ENCODE results near the gene MYH9.
"Not testable (repeated sequence)": the region's sequence is repeated elsewhere in the genome, so short reads cannot be mapped to it uniquely, and the experiment has no call there.

The MYH9 gene

GRCh38 chr22:36267058-36267457 is 120.7 kb downstream of the MYH9 start:
- DNase-seq (ENCODE audit: low read depth): no peak

DNA sequence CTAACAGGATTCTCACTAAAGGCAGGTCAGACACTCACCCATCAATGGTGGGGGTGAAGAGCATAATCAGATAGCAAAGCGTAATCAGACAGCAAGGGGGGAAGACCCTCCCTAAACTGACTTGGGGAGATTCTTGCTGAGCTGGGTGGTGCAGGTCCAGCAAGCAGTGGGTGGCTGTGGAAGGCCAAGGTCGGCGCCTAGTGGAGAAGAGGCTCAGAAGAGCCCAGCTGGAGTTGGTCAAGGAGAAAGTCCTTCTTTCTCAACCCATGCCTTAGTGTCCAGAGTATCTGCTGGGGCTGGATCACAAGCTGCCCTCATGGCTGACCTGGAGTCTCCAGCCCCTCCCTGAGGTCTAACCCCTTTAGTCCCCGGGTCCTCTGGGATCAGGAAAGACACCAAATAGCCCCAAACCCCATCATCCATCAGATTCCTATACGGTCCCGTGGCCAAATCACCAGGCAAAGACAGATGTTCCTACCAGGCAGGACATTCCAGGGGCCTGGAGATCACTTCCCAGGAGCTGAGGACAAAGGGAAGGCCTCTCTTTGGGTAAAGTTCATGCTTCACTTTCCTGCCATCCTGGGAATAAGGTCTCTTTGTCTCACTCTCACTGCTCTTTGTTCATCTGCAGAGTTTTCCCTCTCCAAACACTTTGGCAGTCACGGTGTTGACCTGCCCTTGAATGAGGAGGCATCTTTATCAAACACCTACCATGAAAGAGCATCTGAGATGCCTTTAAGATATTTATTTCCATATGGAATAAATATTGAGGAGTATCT is 123.7 kb downstream of the MYH9 start:
- DNase-seq (ENCODE audit: low read depth): not testable (repeated sequence)

GRCh38 chr22:36263216-36263673 is 124.5 kb downstream of the MYH9 start:
- peak; percentile 92 for DNase-seq (ENCODE audit: low read depth)

- DNase-seq (ENCODE audit: low read depth): not testable (repeated sequence)
Measured at GRCh38 chr22:36262307-36262706, 125.5 kb downstream of the MYH9 start.

DNA sequence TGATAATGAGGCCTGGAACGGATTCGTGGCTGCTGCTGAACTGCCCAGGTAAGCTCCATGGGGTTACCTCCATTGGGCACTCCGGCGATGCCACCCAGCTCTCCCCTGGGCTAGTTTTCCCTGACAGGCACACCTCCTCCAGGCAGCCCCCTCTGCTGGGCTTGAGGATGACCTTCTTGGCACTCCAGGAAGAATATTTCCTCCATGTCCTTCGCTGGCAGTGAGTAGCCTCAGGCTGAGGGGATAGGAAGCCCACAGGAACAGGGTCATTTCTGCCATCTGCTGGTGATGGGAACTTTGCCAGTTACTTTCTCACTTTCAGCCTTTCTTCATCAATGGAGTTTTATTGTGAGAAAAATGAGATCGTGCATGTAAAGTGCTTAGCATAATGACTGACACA is 126.1 kb downstream of the MYH9 start:
- not testable (repeated sequence) for DNase-seq (ENCODE audit: low read depth)

GRCh38 chr22:36259615-36260300 is 128.0 kb downstream of the MYH9 start:
- no peak for DNase-seq (ENCODE audit: low read depth)

GRCh38 chr22:36258701-36259614 is 128.8 kb downstream of the MYH9 start:
- peak; percentile 76 for DNase-seq (ENCODE audit: low read depth)

DNA sequence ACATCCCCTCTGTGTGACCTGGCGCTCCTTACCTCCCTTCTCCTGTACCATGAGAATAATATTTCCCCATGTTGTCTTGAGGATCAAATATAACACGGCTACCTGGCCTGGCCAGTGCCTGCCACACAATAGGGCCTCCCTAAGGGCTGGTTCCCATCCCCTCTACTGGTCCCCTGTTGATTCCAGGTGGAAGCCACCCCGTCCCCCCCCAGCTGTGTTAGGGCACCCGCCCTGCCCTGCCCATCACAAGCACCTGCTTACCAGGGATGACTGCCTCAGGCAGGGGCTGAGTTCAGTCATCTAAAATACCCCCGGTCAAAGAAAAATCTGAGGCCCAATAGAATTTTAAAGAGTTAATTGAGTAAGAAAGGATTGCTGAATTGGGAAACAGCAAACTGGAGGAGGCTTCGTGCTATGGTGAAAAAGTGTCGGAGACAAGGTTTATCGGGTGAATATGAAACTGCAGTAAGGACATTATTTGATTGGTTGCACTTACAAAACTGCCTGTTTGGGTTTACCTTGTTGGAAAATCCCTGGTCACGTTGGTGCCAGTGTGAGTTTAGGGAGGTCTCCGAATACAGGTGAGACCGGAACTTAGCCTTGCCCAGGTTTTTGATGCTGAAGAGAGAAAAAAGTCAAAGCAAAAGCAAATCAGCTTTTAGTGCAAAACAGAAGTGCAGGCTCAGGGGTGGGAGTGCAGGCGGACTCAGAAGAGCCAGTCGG is 129.7 kb downstream of the MYH9 start:
- no peak for DNase-seq (ENCODE audit: low read depth)

GRCh38 chr22:36257308-36257707 is 130.5 kb downstream of the MYH9 start:
- no peak for DNase-seq (ENCODE audit: low read depth)

DNA sequence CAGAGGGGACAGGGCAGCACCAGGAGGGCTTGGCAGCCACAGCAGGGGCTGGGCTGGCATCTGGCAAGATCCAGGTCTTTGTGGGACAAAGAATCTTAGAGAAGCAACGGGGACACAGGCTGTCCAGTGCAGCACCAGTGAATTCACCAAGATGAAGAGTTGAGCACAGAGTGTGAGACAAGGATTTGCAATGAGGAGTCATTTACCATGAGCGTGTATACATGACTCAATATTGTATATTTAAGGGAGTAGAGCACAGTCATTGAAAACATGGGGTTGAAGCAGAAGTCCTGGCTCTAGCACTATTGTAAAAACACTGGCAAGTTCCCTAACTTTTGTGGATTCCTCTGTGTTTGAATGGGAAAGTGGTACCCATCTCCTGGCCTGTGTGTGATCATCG is 131.3 kb downstream of the MYH9 start:
- DNase-seq (ENCODE audit: low read depth): no peak

DNA sequence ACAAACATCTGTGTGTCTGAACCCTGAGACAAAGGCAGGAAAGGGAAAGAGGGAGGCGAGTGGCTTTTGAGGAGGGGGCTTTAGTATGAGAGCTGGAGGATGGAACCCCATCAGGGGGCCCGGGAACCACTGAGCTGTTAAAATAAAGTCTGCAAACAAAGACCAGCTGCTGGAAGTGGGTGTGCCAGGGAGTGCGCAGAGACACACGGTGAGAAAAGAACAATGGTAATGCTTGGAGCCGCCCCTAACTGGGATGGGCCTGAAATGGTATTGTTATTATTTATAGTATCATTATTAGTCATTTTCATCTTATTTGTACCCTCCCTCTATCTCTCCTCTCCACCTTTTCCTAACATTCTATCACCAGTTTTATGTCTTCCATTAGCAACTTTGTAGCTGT is 132.2 kb downstream of the MYH9 start:
- DNase-seq (ENCODE audit: low read depth): not testable (repeated sequence)

DNA sequence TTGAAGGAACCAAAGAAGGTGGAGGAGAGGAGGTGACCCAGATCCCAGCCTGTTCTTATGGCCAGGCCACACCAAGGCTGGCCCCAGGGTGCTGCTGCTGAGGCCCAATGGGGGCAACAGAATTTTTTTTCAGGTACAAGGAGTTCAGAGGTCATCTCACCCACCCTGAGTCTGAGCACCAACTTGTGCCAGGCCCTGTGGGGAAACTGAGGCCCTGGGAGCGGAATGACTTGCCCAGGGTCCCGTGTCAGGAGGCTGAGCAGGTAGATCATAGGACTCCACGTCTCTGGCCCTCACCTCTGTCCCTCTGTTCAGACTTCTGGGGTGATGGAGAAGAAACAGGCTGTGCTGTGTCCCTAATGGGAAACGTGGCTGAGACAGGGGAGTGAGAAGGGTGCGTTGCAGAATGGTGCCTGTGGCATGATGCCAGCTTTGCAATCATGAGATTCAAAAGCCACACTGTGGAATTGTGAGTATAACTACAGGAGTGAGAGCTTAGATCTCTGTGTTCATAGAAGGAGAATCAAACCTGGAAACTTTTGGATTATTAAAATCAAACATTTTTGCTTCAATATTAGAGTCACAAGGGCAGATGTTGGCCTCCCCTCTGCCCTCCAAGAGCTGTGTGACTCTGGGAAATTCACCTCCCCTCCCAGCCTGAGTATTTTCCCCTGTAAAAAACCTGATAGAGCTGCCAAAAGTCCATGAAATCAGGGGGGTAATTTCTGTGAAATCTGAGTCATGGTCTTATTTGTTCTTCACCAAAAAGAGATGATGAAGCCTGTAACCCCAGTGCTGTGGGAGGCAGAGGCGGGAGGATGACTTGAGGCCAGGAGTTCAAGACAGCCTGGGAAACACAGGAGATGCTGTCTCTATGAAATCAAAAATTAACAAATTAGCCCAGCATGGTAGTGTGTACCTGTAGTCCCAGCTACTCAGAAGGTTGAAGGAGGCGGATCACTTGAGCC is 134.0 kb downstream of the MYH9 start:
- DNase-seq (ENCODE audit: low read depth): no peak

- peak; percentile 57 for DNase-seq (ENCODE audit: low read depth)
Measured at GRCh38 chr22:36252754-36253522, 134.8 kb downstream of the MYH9 start, which contains the start of gene APOL1. APOL1 (plus strand) TSS chr22:36253133; CDS start chr22:36254956, 1,823 bp downstream.

GRCh38 chr22:36251979-36252608 is 135.7 kb downstream of the MYH9 start:
- DNase-seq (ENCODE audit: low read depth): not testable (repeated sequence)

DNA sequence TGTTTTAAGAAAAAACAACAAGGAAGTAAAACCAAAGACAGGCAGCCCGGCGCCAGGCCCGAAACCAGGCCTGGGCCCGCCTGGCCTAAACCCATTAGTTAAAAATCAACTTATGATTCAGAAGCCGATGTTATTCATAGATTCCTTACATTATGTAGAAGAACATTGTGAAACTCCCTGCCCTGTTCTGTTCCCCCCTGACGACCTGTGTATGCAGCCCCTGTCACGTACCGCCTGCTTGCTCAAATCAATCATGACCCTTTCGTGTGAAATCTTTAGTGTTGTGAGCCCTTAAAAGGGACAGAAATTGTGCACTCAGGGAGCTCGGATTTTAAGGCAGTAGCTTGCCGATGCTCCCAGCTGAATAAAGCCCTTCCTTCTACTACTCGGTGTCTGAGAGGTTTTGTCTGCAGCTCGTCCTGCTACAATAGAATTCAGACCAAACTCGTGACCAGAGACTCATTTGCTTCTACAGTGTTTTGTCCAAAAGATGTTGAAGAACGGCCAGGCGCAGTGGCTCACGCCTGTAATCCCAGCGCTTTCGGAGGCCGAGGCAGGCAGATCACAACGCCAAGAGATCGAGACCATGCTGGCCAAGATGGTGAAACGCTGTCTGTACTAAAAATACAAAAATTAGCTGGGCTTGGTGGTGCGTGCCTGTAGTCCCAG is 137.3 kb downstream of the MYH9 start:
- not testable (repeated sequence) for DNase-seq (ENCODE audit: low read depth)

GRCh38 chr22:36249160-36249559 is 138.6 kb downstream of the MYH9 start:
- no peak for DNase-seq (ENCODE audit: low read depth)

GRCh38 chr22:36247955-36248354 is 139.8 kb downstream of the MYH9 start:
- no peak for DNase-seq (ENCODE audit: low read depth)

- no peak for DNase-seq (ENCODE audit: low read depth)
Measured at GRCh38 chr22:36246718-36247117, 141.0 kb downstream of the MYH9 start.

All from amniotic epithelial cell (primary cell).